DND-41 (cell line): Measurements from ENCODE around the gene ZFTA.

ENCODE experiments used
- ATAC-seq: fragments of 200-7000 bp; cut with Tn5 transposase; 3 replicates; pipeline ENCODE4 v1.9.1; 2021; ENCODE audit warnings: low read depth; ENCODE audit not compliant: insufficient read depth
- DNase-seq: peaks from one replicate; pipeline ENCODE4 v3.0.0-alpha.2; 2020
- H2AFZ ChIP-seq: 2 replicates; pipeline ENCODE4 v1.6.0; 2012; ENCODE audit warnings: low read depth, low read length
- H3K27ac ChIP-seq: 2 replicates; pipeline ENCODE4 v1.5.1; 2012; ENCODE audit warnings: low read length, inconsistent platforms
- H3K27me3 ChIP-seq: fragments of 200-600 bp; sonication (generic); 2 replicates; pipeline ENCODE4 v1.6.0; 2012; ENCODE audit warnings: low read length, mild to moderate bottlenecking, inconsistent platforms; ENCODE audit not compliant: insufficient read depth, poor library complexity
- H3K36me3 ChIP-seq: 2 replicates; pipeline ENCODE4 v1.5.1; 2012; ENCODE audit warnings: low read length, inconsistent platforms; ENCODE audit not compliant: insufficient read depth
- H3K4me1 ChIP-seq: 2 replicates; pipeline ENCODE4 v1.5.1; 2012; ENCODE audit warnings: mild to moderate bottlenecking, low read length; ENCODE audit not compliant: insufficient read depth
- H3K4me2 ChIP-seq: 2 replicates; pipeline ENCODE4 v1.6.0; 2012; ENCODE audit warnings: mild to moderate bottlenecking, moderate library complexity, low read length, inconsistent platforms; ENCODE audit not compliant: insufficient read depth
- H3K4me3 ChIP-seq, 2 experiments: fragments of 200-600 bp in 1 of 2; shearing (Covaris generic) in 1 of 2; 2 replicates each; pipeline ENCODE4 v1.5.1; 2012 to 2016; ENCODE audit warnings: inconsistent platforms in 2 of 2, low read length in 2 of 2, mild to moderate bottlenecking in 2 of 2, low read depth in 1 of 2, moderate library complexity in 1 of 2
- H3K79me2 ChIP-seq: 2 replicates; pipeline ENCODE4 v1.6.0; 2012; ENCODE audit warnings: low read length, inconsistent platforms; ENCODE audit not compliant: insufficient read depth
- H3K9ac ChIP-seq: 2 replicates; pipeline ENCODE4 v1.6.0; 2012; ENCODE audit warnings: low read depth, mild to moderate bottlenecking, inconsistent platforms, low read length, moderate library complexity
- H3K9me3 ChIP-seq: 2 replicates; pipeline ENCODE4 v1.5.1; 2012; ENCODE audit warnings: low read length, moderate library complexity, mild to moderate bottlenecking, inconsistent platforms; ENCODE audit not compliant: insufficient read depth, severe bottlenecking
- H4K20me1 ChIP-seq: 2 replicates; pipeline ENCODE4 v1.6.0; 2012; ENCODE audit warnings: low read length; ENCODE audit not compliant: insufficient read depth
- CTCF ChIP-seq: IDR thresholded peaks from 2 replicates; pipeline ENCODE4 v1.5.1; 2012; ENCODE audit warnings: borderline replicate concordance, low read length, moderate library complexity, mild to moderate bottlenecking; ENCODE audit not compliant: poor library complexity, severe bottlenecking; ENCODE audit errors: extremely low read depth
- EZH2 ChIP-seq: IDR thresholded peaks from 3 replicates; pipeline ENCODE4 v1.6.1; 2012; ENCODE audit warnings: borderline replicate concordance, low read depth, mild to moderate bottlenecking, moderate library complexity, low read length, inconsistent platforms; ENCODE audit not compliant: severe bottlenecking

The ZFTA gene

GRCh38 chr11:63764679-63765647 lies 3.6 kb downstream of the ZFTA start:
- no peak overlapping the region for H3K27ac ChIP-seq
- H3K4me2 ChIP-seq = no peak overlapping the region
- peaks cover 40% of the 10 kb centered on the region for H3K36me3 ChIP-seq

GRCh38 chr11:63764340-63764678 lies 4.3 kb downstream of the ZFTA start:
- H4K20me1 ChIP-seq = peaks cover 29% of the 10 kb centered on the region
- H3K36me3 ChIP-seq = peaks cover 43% of the 10 kb centered on the region
- TF ChIP-seq CTCF (no peak), EZH2 (no peak)
- no peak overlapping the region for H3K9ac ChIP-seq
- DNase-seq = no peak
- no peak overlapping the region for H3K27ac ChIP-seq
- peaks cover 18% of the 10 kb centered on the region for H3K79me2 ChIP-seq
- no peak for ATAC-seq
- H3K27me3 ChIP-seq = peaks cover 3% of the 10 kb centered on the region
- H3K9me3 ChIP-seq = no peaks in the 10 kb centered on the region
- no peak overlapping the region for H2AFZ ChIP-seq
- peaks cover 30% of the 10 kb centered on the region for H3K4me1 ChIP-seq
- H3K4me3 ChIP-seq = no peak overlapping the region
- no peak overlapping the region for H3K4me2 ChIP-seq

More at GRCh38 chr11:63764679-63765647, 3.6 kb downstream of the ZFTA start:
- Histone ChIP-seq H3K9me3 (no peaks in the 10 kb centered on the region), H3K4me3 (no peak overlapping the region), H3K27me3 (peaks cover 10% of the 10 kb centered on the region), H2AFZ (no peak overlapping the region), H3K9ac (no peak overlapping the region), H3K79me2 (peaks cover 18% of the 10 kb centered on the region), H3K4me1 (peaks cover 36% of the 10 kb centered on the region), H4K20me1 (peaks cover 29% of the 10 kb centered on the region)
- TF ChIP-seq CTCF (no peak), EZH2 (no peak)
- no peak for ATAC-seq
- no peak for DNase-seq

- Histone ChIP-seq H3K9me3 (no peaks in the 10 kb centered on the region), H3K36me3 (peaks cover 44% of the 10 kb centered on the region), H3K9ac (no peak overlapping the region), H4K20me1 (peaks cover 29% of the 10 kb centered on the region), H3K4me2 (no peak overlapping the region), H2AFZ (no peak overlapping the region), H3K4me1 (peaks cover 24% of the 10 kb centered on the region), H3K27ac (no peak overlapping the region), H3K4me3 (no peak overlapping the region), H3K79me2 (peaks cover 18% of the 10 kb centered on the region), H3K27me3 (no peaks in the 10 kb centered on the region)
- TF ChIP-seq EZH2 = no peak
- no peak for TF ChIP-seq CTCF
- no peak for ATAC-seq
- DNase-seq = no peak
Observed at GRCh38 chr11:63763496-63764339, 4.9 kb downstream of the ZFTA start.
